Measurements from ENCODE around the gene SPTB. TPM values are rescaled to one million over a fixed set of nuclear protein-coding genes. Genes with fewer than 3 reads are reported as not detected.

Gene SPTB
- total and polyA plus RNA-seq, 9 of the 15 experiments (the other 6 are each of a cell fraction or from before 2014, with no cell fraction given): 0.21 to 45.9 (median 11.7) TPM

GRCh38 chr14:64696355-64696857 is 183.3 kb downstream of the SPTB start:
- H3K9me3 ChIP-seq (replicated peaks; ENCODE audit: control insufficient read depth, insufficient read depth, low read depth, low read length): no peaks in the 10 kb centered on the region
- no peaks in the 10 kb centered on the region for H3K79me2 ChIP-seq (ENCODE audit: control insufficient read depth, insufficient read depth, low read length)
- no peak overlapping the region for H3K4me2 ChIP-seq (ENCODE audit: insufficient read depth, low read length)
- TF ChIP-seq RFX1 (IDR thresholded peaks at IDR 0.05): peak; percentile 25; the same call in 1 of the 2 replicates
- no peak for TF ChIP-seq HOXB6 (CRISPR knock-in tag; IDR thresholded peaks at IDR 0.05; ENCODE audit: borderline replicate concordance)
- TF ChIP-seq ZNF316 (IDR thresholded peaks at IDR 0.05): no peak
- no peak for TF ChIP-seq SP2 (IDR thresholded peaks at IDR 0.05; ENCODE audit: extremely low read depth, low read depth, low read length, poor library complexity, severe bottlenecking)
- no peak for TF ChIP-seq ZNF79 (CRISPR knock-in tag; IDR thresholded peaks at IDR 0.05; ENCODE audit: low read depth)
- no peak for TF ChIP-seq CBFA2T2 (conservative IDR thresholded peaks at IDR 0.05)
- H3K4me1 ChIP-seq (replicated peaks in 1 of 2; ENCODE audit: control insufficient read depth in 2 of 2, insufficient read depth in 2 of 2, low read length in 2 of 2): no peaks in the 10 kb centered on the region
- no peak overlapping the region for H3K27ac ChIP-seq (ENCODE audit: extremely low read depth, low read depth, low read length)
- H2AFZ ChIP-seq (ENCODE audit: low read depth, low read length): no peak overlapping the region
- WGBS (ENCODE audit: insufficient coverage, low coverage, missing lambda C conversion rate): 0% methylated on average over 3 of the region's 4 CpGs
- CTCF ChIA-PET (ENCODE audit: low intra/inter-chr PET ratio): no interaction called here
- no TSS peak for BruUV-seq (replicated peaks)
- H3K9me1 ChIP-seq (ENCODE audit: control insufficient read depth, insufficient read depth, low read length): no peaks in the 10 kb centered on the region
- ATAC-seq (no peak), DNase-seq (ENCODE audit: extremely low read depth in 1 of 4, low spot score in 3 of 4) (no peak), FAIRE-seq (no peak)
- POLR2A ChIA-PET: no interaction called here
- H3K9ac ChIP-seq (ENCODE audit: insufficient read depth in 1 of 2, low read depth in 2 of 2, low read length in 2 of 2): no peak overlapping the region
- H3K4me3 ChIP-seq: no peak overlapping the region
- H3K36me3 ChIP-seq (ENCODE audit: control insufficient read depth, insufficient read depth, low read length): no peaks in the 10 kb centered on the region
- no peaks in the 10 kb centered on the region for H4K20me1 ChIP-seq (replicated peaks; ENCODE audit: control insufficient read depth, insufficient read depth, low read length)
- intact Hi-C loops (cut with micrococcal nuclease): no loop called here
- in situ Hi-C loops (cut with MboI): no loop called here
- peaks cover under 1 to 3% of the 10 kb centered on the region in 2 experiments; a peak in 3 of 5 replicates for H3K27me3 ChIP-seq (ENCODE audit: control insufficient read depth in 2 of 2, insufficient read depth in 2 of 2, low read length in 2 of 2)

Small RNA genes lying within 50 kb of the gene (microRNA-seq; reads per million reads assigned to microRNA genes)
- not detected for gene MIR7855 (ENCODE audit: borderline microRNAs expressed)

Small RNA genes lying within 50 kb of the gene (small RNA-seq; reads per million reads assigned to genes)
- not detected for gene RPPH1-2P

Other genes with a start within 250 kb of the SPTB start
- not detected in 2 replicates for gene PLEKHG3, start 175.5 kb downstream of the SPTB start, total RNA-seq (2014; rRNA removed)
- not detected in 2 replicates for gene PLEKHG3, start 175.5 kb downstream of the SPTB start, total RNA-seq (2014; rRNA removed; fragmentation: Illumina TruSeq; extraction: Trizol)
- gene PLEKHG3, start 175.5 kb downstream of the SPTB start, total RNA-seq (2015; rRNA removed; fragmentation: Illumina TruSeq; extraction: Trizol): not detected in 2 replicates
- 0.11 and 0.16 TPM in 2 replicates for gene PLEKHG3, start 175.5 kb downstream of the SPTB start, total RNA-seq (2021)
- 0.04 TPM in 1 of 2 replicates, not detected in the other for gene PLEKHG3, start 175.5 kb downstream of the SPTB start, polyA plus RNA-seq (2011; rRNA removed)
- not detected in 2 replicates for gene PLEKHG3, start 175.5 kb downstream of the SPTB start, polyA plus RNA-seq (2014; fragmentation: Illumina TruSeq; extraction: Trizol)
- not detected for gene PLEKHG3, start 175.5 kb downstream of the SPTB start, polyA plus RNA-seq (2014; fragmentation: Nextera tagmentation; extraction: Ambion mirVana)
- not detected in 2 replicates for gene PLEKHG3, start 175.5 kb downstream of the SPTB start, polyA plus RNA-seq (2014; rRNA removed)
- gene CHURC1, start 34.5 kb upstream of the SPTB start, total RNA-seq (2014; rRNA removed): 27.3 and 29.6 TPM in 2 replicates
- gene CHURC1, start 34.5 kb upstream of the SPTB start, total RNA-seq (2014; rRNA removed; fragmentation: Illumina TruSeq; extraction: Trizol): 83.4 and 85.1 TPM in 2 replicates
- 42.7 and 45.6 TPM in 2 replicates for gene CHURC1, start 34.5 kb upstream of the SPTB start, total RNA-seq (2015; rRNA removed; fragmentation: Illumina TruSeq; extraction: Trizol)
- gene CHURC1, start 34.5 kb upstream of the SPTB start, total RNA-seq (2021): 38.7 and 44.5 TPM in 2 replicates
- 90.3 and 106 TPM in 2 replicates for gene CHURC1, start 34.5 kb upstream of the SPTB start, polyA plus RNA-seq (2011; rRNA removed)
- 43.3 and 45.2 TPM in 2 replicates for gene CHURC1, start 34.5 kb upstream of the SPTB start, polyA plus RNA-seq (2014; fragmentation: Illumina TruSeq; extraction: Trizol)
- gene CHURC1, start 34.5 kb upstream of the SPTB start, polyA plus RNA-seq (2014; fragmentation: Nextera tagmentation; extraction: Ambion mirVana): 100 to 1,000 TPM; 223 to 239 TPM
- gene CHURC1, start 34.5 kb upstream of the SPTB start, polyA plus RNA-seq (2014; rRNA removed): 33.6 and 42.5 TPM in 2 replicates
- gene GPX2, start 62.8 kb upstream of the SPTB start, total RNA-seq (2014; rRNA removed): not detected in 2 replicates
- gene GPX2, start 62.8 kb upstream of the SPTB start, total RNA-seq (2014; rRNA removed; fragmentation: Illumina TruSeq; extraction: Trizol): not detected in 2 replicates
- not detected in 2 replicates for gene GPX2, start 62.8 kb upstream of the SPTB start, total RNA-seq (2015; rRNA removed; fragmentation: Illumina TruSeq; extraction: Trizol)
- gene GPX2, start 62.8 kb upstream of the SPTB start, total RNA-seq (2021): 0.24 and 0.56 TPM in 2 replicates
- gene GPX2, start 62.8 kb upstream of the SPTB start, polyA plus RNA-seq (2011; rRNA removed): not detected in 2 replicates
- gene GPX2, start 62.8 kb upstream of the SPTB start, polyA plus RNA-seq (2014; fragmentation: Illumina TruSeq; extraction: Trizol): not detected in 2 replicates
- gene GPX2, start 62.8 kb upstream of the SPTB start, polyA plus RNA-seq (2014; fragmentation: Nextera tagmentation; extraction: Ambion mirVana): not detected
- not detected in 2 replicates for gene GPX2, start 62.8 kb upstream of the SPTB start, polyA plus RNA-seq (2014; rRNA removed)
- 0.08 and 0.09 TPM in 2 replicates for gene RAB15, start 92.4 kb upstream of the SPTB start, total RNA-seq (2014; rRNA removed)
- 0.13 and 0.15 TPM in 2 replicates for gene RAB15, start 92.4 kb upstream of the SPTB start, total RNA-seq (2014; rRNA removed; fragmentation: Illumina TruSeq; extraction: Trizol)
- gene RAB15, start 92.4 kb upstream of the SPTB start, total RNA-seq (2015; rRNA removed; fragmentation: Illumina TruSeq; extraction: Trizol): 0.08 and 0.14 TPM in 2 replicates
- 0.11 and 0.16 TPM in 2 replicates for gene RAB15, start 92.4 kb upstream of the SPTB start, total RNA-seq (2021)
- 0.05 and 0.17 TPM in 2 replicates for gene RAB15, start 92.4 kb upstream of the SPTB start, polyA plus RNA-seq (2011; rRNA removed)
- gene RAB15, start 92.4 kb upstream of the SPTB start, polyA plus RNA-seq (2014; fragmentation: Illumina TruSeq; extraction: Trizol): 0.21 and 0.25 TPM in 2 replicates
- gene RAB15, start 92.4 kb upstream of the SPTB start, polyA plus RNA-seq (2014; fragmentation: Nextera tagmentation; extraction: Ambion mirVana): not detected
- 0.30 and 0.53 TPM in 2 replicates for gene RAB15, start 92.4 kb upstream of the SPTB start, polyA plus RNA-seq (2014; rRNA removed)
- gene FNTB, start 107.0 kb upstream of the SPTB start, total RNA-seq (2014; rRNA removed): 6.9 and 7.3 TPM in 2 replicates
- gene FNTB, start 107.0 kb upstream of the SPTB start, total RNA-seq (2014; rRNA removed; fragmentation: Illumina TruSeq; extraction: Trizol): 8.9 and 11.7 TPM in 2 replicates
- gene FNTB, start 107.0 kb upstream of the SPTB start, total RNA-seq (2015; rRNA removed; fragmentation: Illumina TruSeq; extraction: Trizol): 10.9 and 11.0 TPM in 2 replicates
- gene FNTB, start 107.0 kb upstream of the SPTB start, total RNA-seq (2021): 12.2 and 13.8 TPM in 2 replicates
- gene FNTB, start 107.0 kb upstream of the SPTB start, polyA plus RNA-seq (2011; rRNA removed): 16.5 and 18.5 TPM in 2 replicates
- 12.1 and 15.6 TPM in 2 replicates for gene FNTB, start 107.0 kb upstream of the SPTB start, polyA plus RNA-seq (2014; fragmentation: Illumina TruSeq; extraction: Trizol)
- gene FNTB, start 107.0 kb upstream of the SPTB start, polyA plus RNA-seq (2014; fragmentation: Nextera tagmentation; extraction: Ambion mirVana): 10 to 100 TPM; 14.1 to 23.2 TPM
- 10.6 and 12.9 TPM in 2 replicates for gene FNTB, start 107.0 kb upstream of the SPTB start, polyA plus RNA-seq (2014; rRNA removed)
- gene MAX, start 222.6 kb upstream of the SPTB start, total RNA-seq (2014; rRNA removed): 40.9 and 63.6 TPM in 2 replicates
- gene MAX, start 222.6 kb upstream of the SPTB start, total RNA-seq (2014; rRNA removed; fragmentation: Illumina TruSeq; extraction: Trizol): 38.3 and 40.5 TPM in 2 replicates
- gene MAX, start 222.6 kb upstream of the SPTB start, total RNA-seq (2015; rRNA removed; fragmentation: Illumina TruSeq; extraction: Trizol): 50.3 and 52.1 TPM in 2 replicates
- gene MAX, start 222.6 kb upstream of the SPTB start, total RNA-seq (2021): 88.8 and 96.5 TPM in 2 replicates
- gene MAX, start 222.6 kb upstream of the SPTB start, polyA plus RNA-seq (2011; rRNA removed): 51.6 and 55.3 TPM in 2 replicates
- 63.3 and 84.7 TPM in 2 replicates for gene MAX, start 222.6 kb upstream of the SPTB start, polyA plus RNA-seq (2014; fragmentation: Illumina TruSeq; extraction: Trizol)
- 10 to 100 TPM; 15.4 to 32.7 TPM for gene MAX, start 222.6 kb upstream of the SPTB start, polyA plus RNA-seq (2014; fragmentation: Nextera tagmentation; extraction: Ambion mirVana)
- 63.0 and 81.9 TPM in 2 replicates for gene MAX, start 222.6 kb upstream of the SPTB start, polyA plus RNA-seq (2014; rRNA removed)

Measured in K562 (cell line).